WI38 (cell line): ENCODE data around the gene WNT10A.

Experiments used
- H3K4me3 ChIP-seq: 2 replicates; pipeline ENCODE4 v1.5.1; 2011; ENCODE audit warnings: low read depth, mild to moderate bottlenecking, control low read depth, low read length
- TF ChIP-seq, protein P1 (sequence below): IDR thresholded peaks from 2 replicates; pipeline ENCODE4 v1.5.1; 2012; ENCODE audit warnings: low read depth, mild to moderate bottlenecking, control low read depth, low read length

WNT10A gene

DNA sequence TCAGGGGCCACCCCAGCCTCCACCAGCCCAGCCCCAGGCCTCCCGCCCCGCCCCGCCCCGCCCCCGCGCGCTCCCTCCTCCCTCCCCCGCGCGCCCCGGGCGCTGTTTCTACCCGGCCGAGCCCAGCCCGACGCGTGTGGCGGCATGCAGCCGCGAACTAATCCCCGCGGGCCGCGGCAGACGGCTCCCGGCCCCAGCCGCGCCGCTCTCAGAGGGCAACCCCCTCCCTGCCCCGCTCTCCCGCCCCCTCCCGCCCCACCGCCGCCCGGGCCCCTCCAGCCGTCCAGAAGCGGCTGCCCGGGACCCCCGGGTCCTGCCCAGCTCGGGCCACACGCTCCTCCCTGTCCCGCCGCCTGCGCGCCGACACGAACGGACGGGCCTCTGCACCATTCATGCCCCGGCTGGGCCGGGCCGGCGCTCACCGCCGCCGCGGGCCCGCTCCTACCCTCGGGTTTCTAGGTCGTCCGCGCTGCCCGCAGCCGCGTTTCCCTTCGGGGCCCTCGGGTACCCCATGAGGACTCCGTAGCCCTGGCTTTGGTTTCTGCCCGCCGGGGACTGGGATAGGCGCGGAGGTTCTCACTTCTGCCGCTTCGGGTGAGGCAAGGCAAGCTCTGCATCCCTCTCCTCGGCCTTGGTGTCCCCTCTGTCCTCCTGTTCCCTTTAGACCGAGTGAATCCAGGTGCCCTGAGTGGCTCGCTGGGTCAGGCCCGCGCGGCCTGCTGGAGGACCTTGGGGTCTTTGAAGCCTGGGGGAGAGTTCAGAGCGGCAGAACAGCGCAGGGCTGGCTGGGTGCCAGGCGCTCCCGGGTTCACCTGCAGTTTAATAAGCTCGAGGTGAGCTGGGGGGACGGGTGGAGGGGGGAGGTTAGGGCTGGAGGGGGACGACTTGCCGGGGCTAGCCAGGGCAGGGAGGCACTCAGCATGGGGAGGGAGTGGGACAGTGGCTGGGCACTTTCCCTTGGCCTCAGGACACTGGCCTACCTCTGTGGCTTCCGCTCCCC is 3.1 kb downstream of the WNT10A start:
- H3K4me3 ChIP-seq = no peak overlapping the region
- TF ChIP-seq, protein P1, sequence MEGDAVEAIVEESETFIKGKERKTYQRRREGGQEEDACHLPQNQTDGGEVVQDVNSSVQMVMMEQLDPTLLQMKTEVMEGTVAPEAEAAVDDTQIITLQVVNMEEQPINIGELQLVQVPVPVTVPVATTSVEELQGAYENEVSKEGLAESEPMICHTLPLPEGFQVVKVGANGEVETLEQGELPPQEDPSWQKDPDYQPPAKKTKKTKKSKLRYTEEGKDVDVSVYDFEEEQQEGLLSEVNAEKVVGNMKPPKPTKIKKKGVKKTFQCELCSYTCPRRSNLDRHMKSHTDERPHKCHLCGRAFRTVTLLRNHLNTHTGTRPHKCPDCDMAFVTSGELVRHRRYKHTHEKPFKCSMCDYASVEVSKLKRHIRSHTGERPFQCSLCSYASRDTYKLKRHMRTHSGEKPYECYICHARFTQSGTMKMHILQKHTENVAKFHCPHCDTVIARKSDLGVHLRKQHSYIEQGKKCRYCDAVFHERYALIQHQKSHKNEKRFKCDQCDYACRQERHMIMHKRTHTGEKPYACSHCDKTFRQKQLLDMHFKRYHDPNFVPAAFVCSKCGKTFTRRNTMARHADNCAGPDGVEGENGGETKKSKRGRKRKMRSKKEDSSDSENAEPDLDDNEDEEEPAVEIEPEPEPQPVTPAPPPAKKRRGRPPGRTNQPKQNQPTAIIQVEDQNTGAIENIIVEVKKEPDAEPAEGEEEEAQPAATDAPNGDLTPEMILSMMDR = no peak

DNA sequence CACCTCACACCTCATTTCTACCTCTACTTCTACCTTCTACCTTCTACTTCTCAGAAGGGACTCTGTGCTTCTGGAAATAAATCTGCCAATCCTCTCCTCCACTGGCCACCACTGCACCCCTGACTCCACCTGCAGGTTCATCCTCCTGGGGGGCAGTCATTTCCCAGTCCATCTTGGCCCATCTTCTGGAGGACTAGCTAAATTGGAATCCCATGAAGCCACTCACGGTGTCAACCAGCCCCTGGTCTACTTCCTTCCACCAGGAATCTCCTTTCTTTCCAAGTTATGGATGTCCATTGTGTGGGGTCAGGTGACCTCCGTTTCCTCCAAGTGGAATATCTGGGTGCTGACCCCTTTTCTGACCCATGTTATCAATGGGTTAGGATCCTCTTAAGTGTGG is 3.9 kb downstream of the WNT10A start:
- TF ChIP-seq, protein P1 = no peak
- H3K4me3 ChIP-seq = no peak overlapping the region

DNA sequence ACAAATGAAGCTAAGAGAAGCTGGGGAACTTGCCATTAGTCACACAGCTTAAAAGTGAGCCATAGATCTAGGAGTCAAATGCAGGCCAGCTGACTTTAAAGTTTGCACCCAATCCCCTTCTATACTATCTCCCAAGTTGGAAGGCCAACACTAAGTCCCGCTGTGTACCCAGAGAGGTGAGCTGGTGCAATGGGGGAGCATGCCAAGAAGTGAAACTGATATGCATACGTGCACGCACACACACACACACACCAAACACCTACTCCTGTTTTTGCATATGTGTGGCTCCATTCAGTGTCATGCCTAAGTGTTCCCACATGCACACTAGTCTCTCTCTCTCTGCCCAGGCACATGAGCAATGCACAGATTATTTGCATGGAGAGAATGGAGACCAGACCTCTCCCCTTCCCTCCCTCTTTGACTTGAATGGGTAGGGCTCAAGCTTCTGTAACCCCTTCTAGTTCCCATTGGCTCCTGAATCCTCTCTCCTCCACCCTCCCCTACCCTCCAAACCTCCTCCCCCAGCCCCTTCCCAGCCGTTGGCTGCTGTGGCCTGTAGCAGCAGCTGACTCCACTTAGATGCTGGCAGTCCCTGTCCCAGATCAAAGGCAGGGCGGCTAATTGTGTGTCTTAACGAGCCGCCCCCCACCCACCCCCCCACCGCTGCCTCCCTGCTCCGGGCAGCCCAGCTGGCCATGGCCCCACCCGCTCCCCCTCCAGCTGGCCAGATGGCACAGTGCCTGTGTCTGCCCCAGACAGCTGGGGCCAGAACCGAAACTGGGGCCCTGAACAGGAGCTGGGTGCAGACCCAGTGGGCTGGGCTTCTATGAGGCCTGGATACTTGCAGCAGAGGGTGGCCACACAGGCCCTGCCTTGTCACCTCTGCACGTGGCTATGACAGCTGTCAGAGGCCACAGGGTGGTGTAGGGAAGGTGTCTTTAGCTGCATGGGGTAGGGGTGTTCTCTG is 5.6 kb downstream of the WNT10A start:
- TF ChIP-seq, protein P1 = no peak
- H3K4me3 ChIP-seq = no peak overlapping the region

DNA sequence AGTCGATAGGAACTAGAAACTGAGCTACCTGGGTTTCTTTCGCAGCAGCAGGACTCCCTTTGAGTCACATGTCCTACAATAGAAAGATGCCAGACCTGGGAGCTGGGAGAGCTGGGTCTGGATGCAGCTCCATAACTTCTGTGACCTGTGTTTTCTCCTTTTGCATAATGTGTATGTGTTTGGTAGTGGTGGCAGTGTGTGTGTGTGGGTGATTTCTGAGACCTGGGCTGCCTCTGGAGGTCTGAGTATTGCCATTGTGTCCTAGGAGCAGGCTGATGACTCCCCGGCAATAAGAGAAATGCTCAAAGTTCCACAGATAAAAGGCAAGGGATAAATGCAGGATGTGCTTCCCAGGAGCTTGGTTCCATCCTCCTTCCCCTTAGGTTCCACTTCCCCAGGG is 6.4 kb downstream of the WNT10A start:
- no peak overlapping the region for H3K4me3 ChIP-seq
- TF ChIP-seq, protein P1 = no peak

DNA sequence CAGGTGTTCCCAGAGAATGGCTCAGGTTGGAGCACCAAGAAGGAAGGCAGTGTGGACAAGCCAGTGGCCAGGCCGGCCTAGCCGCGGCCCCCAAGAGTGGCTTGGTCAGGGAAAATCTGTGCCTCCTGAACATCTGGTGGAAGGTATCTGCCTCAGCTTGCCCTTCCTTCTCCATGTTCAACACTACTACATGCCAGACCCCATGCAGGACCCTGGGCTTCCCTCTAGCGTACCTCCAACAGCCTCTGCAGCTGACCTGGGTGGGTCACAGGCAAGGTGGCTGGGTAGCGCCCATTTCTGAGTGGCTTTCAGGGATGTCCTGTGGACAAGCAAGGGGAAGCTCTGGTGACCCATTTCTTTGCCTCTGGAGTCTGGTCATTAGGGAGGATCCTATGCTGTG is 7.7 kb downstream of the WNT10A start:
- TF ChIP-seq, protein P1 = no peak
- no peak overlapping the region for H3K4me3 ChIP-seq

DNA sequence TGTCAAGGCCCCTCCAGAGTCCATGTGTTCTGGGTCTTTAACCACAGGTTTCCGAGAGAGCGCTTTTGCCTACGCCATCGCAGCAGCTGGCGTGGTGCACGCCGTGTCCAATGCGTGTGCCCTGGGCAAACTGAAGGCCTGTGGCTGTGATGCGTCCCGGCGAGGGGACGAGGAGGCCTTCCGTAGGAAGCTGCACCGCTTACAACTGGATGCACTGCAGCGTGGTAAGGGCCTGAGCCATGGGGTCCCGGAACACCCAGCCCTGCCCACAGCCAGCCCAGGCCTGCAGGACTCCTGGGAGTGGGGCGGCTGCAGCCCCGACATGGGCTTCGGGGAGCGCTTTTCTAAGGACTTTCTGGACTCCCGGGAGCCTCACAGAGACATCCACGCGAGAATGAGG is 9.3 kb downstream of the WNT10A start:
- H3K4me3 ChIP-seq = no peak overlapping the region
- TF ChIP-seq, protein P1 = no peak
